GF-D8 (cell line): ENCODE results near the gene PGAP3.

Experiments
- DNase-seq: peaks from one replicate; lab custom pipeline; 2025; lab: John Stamatoyannopoulos, UW

PGAP3 gene

GRCh38 chr17:39636927-39637736 is 50.7 kb downstream of the PGAP3 start, which contains the start of gene STARD3:
Gene STARD3, plus strand, starts transcription at chr17:39637144. Its CDS starts 16,388 bp downstream, at chr17:39653532.
- DNase-seq = peak; percentile 67

- DNase-seq = no peak
These were observed 51.3 kb downstream of the PGAP3 start for GRCh38 chr17:39636587-39636926.

GRCh38 chr17:39635614-39636176 is 52.2 kb downstream of the PGAP3 start:
- DNase-seq = no peak

- no peak for DNase-seq
These were observed 53.4 kb downstream of the PGAP3 start for GRCh38 chr17:39634384-39634871.

GRCh38 chr17:39633570-39634183 is 54.2 kb downstream of the PGAP3 start:
- no peak for DNase-seq

GRCh38 chr17:39632153-39632941 is 55.5 kb downstream of the PGAP3 start:
- no peak for DNase-seq

- no peak for DNase-seq
These were observed 56.5 kb downstream of the PGAP3 start for GRCh38 chr17:39631403-39631802.

- peak; percentile 68 for DNase-seq
These were observed 58.0 kb downstream of the PGAP3 start for GRCh38 chr17:39629898-39630297.

- no peak for DNase-seq
These were observed 58.4 kb downstream of the PGAP3 start for GRCh38 chr17:39629494-39629880.

GRCh38 chr17:39628655-39629493 is 59.0 kb downstream of the PGAP3 start:
- DNase-seq = no peak

GRCh38 chr17:39627712-39628516 is 59.9 kb downstream of the PGAP3 start:
- DNase-seq = no peak

- no peak for DNase-seq
These were observed 60.7 kb downstream of the PGAP3 start for GRCh38 chr17:39627047-39627711.

GRCh38 chr17:39626171-39627046 is 61.4 kb downstream of the PGAP3 start, which contains the start of gene PPP1R1B:
Gene PPP1R1B, plus strand, starts transcription at chr17:39626952. Its CDS starts 441 bp downstream, at chr17:39627393.
- DNase-seq = no peak

- DNase-seq = no peak
These were observed 62.6 kb downstream of the PGAP3 start for GRCh38 chr17:39625198-39625785.

- DNase-seq = no peak
These were observed 63.5 kb downstream of the PGAP3 start for GRCh38 chr17:39624313-39624712.

- DNase-seq = no peak
These were observed 64.4 kb downstream of the PGAP3 start for GRCh38 chr17:39623356-39623950.

GRCh38 chr17:39622380-39623006 is 65.4 kb downstream of the PGAP3 start:
- no peak for DNase-seq
